DOHH2 (cell line): ENCODE results near the gene KDM7A.

Source experiments
- EZH2phosphoT487 ChIP-seq: fragments of 200-600 bp; sonication (generic); IDR thresholded peaks from 2 replicates; pipeline ENCODE4 v1.6.1; 2017; ENCODE audit warnings: borderline replicate concordance, mild to moderate bottlenecking, antibody characterized with exemption, low read length, moderate library complexity, mixed read lengths
- TF ChIP-seq, protein P1 (sequence below): fragments of 200-600 bp; sonication (generic); IDR thresholded peaks from one replicate; pipeline ENCODE4 v1.5.1; 2014; ENCODE audit warnings: antibody characterized with exemption, mild to moderate bottlenecking, low read depth, low read length; ENCODE audit not compliant: poor library complexity, severe bottlenecking

DNA sequence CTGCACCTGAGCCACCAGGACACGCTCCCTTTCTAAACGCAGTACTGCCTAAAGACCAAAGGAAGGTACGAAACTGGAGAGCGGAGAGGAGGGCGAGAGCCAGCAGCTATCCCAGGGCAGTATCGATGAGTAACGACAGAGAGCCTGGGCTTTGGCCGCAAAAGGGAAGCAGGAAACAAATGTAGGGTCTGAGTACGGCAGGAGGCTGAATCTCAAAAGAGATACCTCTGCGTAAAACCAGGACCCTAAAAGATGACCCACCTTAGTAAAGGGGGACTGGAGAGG lies 134.5 kb downstream of the KDM7A start:
- TF ChIP-seq, protein P1, sequence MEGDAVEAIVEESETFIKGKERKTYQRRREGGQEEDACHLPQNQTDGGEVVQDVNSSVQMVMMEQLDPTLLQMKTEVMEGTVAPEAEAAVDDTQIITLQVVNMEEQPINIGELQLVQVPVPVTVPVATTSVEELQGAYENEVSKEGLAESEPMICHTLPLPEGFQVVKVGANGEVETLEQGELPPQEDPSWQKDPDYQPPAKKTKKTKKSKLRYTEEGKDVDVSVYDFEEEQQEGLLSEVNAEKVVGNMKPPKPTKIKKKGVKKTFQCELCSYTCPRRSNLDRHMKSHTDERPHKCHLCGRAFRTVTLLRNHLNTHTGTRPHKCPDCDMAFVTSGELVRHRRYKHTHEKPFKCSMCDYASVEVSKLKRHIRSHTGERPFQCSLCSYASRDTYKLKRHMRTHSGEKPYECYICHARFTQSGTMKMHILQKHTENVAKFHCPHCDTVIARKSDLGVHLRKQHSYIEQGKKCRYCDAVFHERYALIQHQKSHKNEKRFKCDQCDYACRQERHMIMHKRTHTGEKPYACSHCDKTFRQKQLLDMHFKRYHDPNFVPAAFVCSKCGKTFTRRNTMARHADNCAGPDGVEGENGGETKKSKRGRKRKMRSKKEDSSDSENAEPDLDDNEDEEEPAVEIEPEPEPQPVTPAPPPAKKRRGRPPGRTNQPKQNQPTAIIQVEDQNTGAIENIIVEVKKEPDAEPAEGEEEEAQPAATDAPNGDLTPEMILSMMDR: no peak
- no peak for TF ChIP-seq EZH2phosphoT487
